Right forelimb (tissue), 1 donor: ENCODE results near the gene RCN2.

Experiments
- DNase-seq: peaks from one replicate; pipeline ENCODE4 v3.0.0-alpha.2; 2018

The RCN2 gene

DNA sequence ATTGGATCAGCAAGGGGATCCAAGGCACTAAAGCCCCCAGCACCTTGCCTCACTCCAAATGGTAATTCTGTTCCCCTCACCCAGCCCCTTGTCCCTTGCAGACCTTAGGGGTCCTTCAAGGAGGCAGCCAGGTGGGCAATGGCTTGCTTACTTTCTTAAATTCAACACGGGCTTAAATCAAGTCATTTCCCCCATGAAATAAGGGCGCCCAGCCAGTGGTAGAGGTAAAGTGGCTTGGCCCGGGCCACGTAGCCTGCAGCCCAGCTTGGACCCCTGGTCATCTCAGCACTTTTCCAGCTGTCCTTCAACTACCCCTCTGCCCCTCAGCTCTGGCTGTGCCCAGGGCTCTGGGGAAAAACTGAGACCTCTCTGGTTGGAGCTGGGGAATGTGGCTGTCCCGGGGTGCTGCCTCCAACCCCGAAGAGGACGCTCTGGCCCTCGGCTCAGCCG, 64.6 kb downstream of the RCN2 start:
- DNase-seq: no peak

DNA sequence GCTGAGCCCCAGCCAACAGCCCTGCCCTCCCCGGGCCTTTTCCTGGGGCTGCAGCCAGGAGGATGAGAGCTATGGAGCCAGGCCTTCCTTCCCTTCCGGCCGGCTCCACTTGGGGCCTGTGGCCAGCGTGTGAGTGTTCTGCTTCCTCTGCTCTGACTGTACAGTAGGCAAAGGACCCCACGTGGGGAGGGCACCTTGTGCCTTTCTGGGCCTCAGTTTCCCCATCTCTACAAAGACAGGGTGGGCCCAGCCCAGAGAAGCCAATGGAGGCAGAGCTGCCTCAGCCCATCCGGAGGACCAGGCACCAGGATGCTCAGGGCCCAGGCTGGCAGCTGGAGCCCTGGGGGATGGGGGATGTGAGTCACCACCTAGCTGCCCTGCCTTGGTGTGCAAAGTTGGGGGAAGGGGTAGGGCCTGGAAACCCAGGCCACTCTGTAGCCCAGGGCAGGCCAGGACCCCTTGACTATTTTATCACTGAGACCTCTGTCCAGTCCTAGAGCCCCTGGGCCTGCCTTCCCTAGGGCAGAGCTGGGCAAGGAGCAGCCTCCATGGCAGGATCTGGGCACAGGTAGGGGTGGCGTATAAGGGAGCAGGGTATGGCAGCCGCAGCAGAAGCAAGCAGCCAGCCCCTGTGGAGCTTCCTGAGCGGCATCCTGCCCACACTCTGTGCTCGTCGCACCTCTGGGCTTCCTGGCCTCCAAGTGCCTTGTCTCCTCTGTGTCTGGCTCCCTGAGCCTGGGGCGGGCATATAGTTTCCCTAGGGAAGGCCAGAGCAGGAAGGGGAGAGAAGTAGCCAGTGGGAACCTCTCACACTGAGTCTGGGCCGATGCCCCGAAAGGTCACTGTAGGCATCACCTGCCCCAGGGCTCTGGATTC, 65.2 kb downstream of the RCN2 start:
- DNase-seq: peak; percentile 66

DNA sequence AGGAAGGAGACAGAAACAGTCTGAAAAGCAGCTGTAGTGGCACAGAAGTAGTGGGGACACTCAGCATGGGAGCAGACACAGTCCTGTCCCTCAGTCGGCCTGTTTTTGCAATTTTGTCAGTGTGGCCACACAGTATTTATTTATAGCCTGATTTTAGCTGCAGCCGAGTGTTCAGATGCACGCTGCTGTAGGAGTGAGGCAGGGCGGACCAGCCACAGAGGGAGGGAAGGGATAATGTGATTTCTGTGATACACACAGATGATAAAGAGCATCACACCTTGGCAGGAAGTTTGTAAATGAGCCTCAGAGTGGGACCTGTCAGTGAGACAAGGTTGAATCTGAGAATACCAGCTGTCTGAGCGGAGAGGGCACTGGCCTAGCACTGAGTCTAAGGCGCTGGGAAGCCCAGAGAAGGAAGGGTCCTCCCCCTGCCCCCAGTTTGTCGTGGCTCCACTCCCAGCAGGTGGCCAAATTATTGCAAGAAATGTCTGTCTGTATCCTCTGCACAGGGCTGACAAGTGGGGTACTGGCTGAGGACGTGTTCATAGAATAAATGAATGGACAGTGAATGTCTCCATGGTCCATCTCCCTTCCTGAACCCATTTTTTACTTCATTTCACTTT, 67.2 kb downstream of the RCN2 start:
- DNase-seq: no peak

DNA sequence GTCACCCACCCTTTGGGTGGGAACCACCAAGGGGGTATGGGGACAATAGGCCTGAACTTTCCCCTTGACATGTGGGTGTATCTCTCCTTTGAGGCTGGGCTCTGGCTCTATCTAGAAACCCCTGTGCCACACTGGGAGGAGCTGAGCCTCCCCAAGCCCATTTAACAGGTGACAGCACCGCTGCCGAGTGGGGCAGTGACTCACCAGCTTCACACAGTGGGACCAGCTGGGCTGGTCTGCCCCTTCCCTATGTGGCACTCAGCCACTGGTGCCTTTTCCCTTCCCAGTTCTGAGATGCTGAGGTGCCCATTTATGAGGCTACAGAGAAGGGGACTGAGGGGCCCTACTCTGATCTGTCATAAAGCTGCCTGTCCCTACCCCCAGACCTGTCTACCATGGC, 68.4 kb downstream of the RCN2 start:
- no peak for DNase-seq

DNA sequence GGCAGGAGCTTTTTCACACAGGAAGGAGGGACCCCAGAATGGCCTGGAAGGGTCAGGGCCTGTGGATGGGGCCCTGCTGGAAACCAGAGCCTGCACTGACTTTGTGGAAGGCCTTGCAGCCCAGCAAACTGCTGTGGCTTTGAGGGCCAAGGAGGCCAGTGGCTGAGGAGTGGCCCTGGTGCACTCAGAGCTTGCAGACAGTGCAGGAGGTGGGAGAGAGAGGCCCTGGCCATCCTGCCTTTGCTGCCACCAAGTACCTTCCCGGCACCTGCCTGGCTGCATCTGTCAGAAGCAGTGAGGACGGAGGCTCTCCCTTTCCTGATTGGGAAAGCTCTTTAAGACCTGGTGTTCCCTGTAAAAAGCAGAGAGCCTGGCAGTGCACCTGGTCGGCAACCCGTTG, 69.8 kb downstream of the RCN2 start:
- DNase-seq: no peak

DNA sequence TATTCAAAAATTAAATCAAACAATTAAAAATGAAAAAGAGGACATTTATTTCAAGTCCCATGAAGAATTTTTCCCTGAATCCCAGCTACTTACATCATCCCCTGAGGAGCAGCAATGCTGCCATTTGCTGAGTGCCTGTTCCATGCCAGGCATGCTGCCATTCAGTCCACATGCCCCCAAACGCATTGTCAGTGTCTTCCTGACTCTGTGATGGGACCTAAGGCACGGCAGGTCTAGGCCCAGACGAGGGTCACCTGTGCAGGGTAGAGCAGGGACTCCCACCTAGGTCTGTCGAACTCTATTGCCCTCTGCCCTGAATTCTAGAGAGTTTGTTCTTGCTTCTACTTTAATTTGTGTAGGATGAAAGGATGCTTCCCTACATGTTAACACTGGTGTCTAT, 70.4 kb downstream of the RCN2 start:
- no peak for DNase-seq

DNA sequence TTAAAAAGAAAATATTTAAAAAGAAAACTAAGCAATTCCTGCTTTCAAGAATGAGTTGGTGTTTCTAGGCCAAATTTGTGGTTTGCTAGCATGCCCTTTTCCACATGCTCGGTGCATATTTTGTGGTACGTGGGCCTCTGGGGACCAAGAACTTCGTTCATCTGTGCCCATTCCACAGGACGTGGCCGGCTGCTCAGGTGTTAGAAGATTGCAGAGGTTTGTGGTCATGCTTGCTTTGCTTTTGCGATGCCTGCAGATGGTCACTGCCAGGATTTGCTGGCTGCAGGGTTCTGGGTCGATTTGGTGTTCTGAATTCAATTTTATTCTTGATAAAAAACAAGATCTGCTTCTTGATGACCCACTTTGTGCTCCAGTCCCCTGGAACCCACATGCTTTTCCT, 70.9 kb downstream of the RCN2 start:
- no peak for DNase-seq

DNA sequence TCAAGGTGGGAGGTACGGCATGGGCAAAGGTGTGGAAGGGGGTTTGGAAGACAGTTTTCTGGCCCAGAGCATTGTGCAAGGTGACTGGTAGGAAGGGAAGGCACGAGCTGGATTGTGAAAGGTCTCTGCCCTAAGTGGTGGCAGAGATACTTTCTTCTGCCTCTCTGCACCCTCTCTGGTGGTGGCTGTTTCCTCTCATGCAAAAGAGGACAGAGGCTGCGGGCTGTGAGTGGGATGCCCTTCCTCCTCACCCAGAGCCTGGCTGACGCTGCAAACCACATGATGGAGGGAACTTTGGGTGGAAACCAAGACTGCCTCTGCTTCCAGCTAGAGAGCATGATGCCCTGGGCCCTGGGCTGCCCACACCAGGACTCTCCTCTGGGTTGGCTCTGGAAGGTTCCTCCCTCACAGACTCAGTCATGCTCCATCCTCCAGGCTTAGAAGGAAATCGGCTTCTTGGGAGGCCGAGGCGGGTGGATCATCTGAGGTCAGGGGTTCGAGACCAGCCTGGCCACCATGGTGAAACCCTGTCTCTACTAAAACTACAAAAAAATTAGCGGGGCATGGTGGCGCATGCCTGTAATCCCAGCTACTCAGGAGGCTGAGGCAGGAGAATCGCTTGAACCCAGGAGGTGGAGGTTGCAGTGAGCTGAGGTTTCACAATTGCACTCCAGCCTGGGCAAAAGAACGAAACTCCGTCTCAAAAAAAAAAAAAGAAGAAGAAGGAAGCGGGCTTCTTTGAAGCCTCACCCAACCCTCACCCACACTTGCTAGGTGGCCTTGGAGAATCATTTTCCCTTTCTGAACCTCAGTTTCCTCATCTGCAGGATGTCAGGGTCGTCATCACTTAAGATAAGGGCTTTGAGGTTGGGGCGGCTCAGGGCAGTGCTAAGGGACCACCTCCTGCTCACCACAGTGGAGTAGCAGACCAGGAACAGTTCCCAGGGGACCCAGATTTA, 71.7 kb downstream of the RCN2 start:
- DNase-seq: no peak
